Ascending aorta (tissue), 2 donors: ENCODE data around the gene PCBP3. TPM values are rescaled to one million over a fixed set of nuclear protein-coding genes. Genes with fewer than 3 reads are reported as not detected.

ENCODE experiments used
- DNase-seq, 2 donors: peaks; one replicate each; pipeline ENCODE4 v3.0.0-alpha.2; 2019; ENCODE audit warnings: low spot score in 2 of 2
- H3K27ac ChIP-seq, 2 donors: fragments of 200-600 bp; sonication (generic); one replicate each; pipeline ENCODE4 v1.5.1; 2016 to 2017; ENCODE audit warnings: mild to moderate bottlenecking in 1 of 2
- H3K27me3 ChIP-seq: fragments of 200-600 bp; sonication (generic); one replicate; pipeline ENCODE4 v1.5.1; 2017
- H3K36me3 ChIP-seq, 2 donors: fragments of 200-600 bp; sonication (generic); one replicate each; pipeline ENCODE4 v1.5.1; 2016
- H3K4me1 ChIP-seq, 2 donors: fragments of 200-600 bp; sonication (generic); one replicate each; pipeline ENCODE4 v1.5.1; 2016 to 2017; ENCODE audit warnings: mild to moderate bottlenecking in 1 of 2
- H3K4me3 ChIP-seq, 2 donors: fragments of 200-600 bp; sonication (generic); one replicate each; pipeline ENCODE4 v1.5.1; 2016 to 2017; ENCODE audit warnings: mild to moderate bottlenecking in 1 of 2
- H3K9me3 ChIP-seq, 2 donors: fragments of 200-600 bp; sonication (generic); one replicate each; pipeline ENCODE4 v1.5.1; 2016
- intact Hi-C: fragments of 100-400 bp; cut with DNase I; formaldehyde crosslinking; loops from one replicate; pipeline ENCODE4 v1.15.1; 2023
- total RNA-seq: library from RNA; depleted of rRNA; stranded (reverse); fragments of >200 nt; gene quantifications from one replicate; pipeline ENCODE4 v1.1.0, GENCODE V29; 2016
- TF ChIP-seq, protein P1 (sequence below), 3 experiments: fragments of 200-600 bp in 2 of 3; fragments of 450-650 bp in 1 of 3; sonication (generic) in 2 of 3; IDR thresholded peaks; one replicate each; pipeline ENCODE4 v1.5.1; 2016 to 2019; ENCODE audit warnings: antibody characterized with exemption in 3 of 3, mild to moderate bottlenecking in 1 of 3, moderate library complexity in 1 of 3

Gene PCBP3
- total RNA-seq, 1 donor from 2014 or later = not detected

GRCh38 chr21:45918835-45919447 is 275.4 kb downstream of the PCBP3 start:
- H3K36me3 ChIP-seq = no peaks in the 10 kb centered on the region
- peaks cover 0 to 3% of the 10 kb centered on the region in 2 donors for H3K4me1 ChIP-seq
- TF ChIP-seq, protein P1, sequence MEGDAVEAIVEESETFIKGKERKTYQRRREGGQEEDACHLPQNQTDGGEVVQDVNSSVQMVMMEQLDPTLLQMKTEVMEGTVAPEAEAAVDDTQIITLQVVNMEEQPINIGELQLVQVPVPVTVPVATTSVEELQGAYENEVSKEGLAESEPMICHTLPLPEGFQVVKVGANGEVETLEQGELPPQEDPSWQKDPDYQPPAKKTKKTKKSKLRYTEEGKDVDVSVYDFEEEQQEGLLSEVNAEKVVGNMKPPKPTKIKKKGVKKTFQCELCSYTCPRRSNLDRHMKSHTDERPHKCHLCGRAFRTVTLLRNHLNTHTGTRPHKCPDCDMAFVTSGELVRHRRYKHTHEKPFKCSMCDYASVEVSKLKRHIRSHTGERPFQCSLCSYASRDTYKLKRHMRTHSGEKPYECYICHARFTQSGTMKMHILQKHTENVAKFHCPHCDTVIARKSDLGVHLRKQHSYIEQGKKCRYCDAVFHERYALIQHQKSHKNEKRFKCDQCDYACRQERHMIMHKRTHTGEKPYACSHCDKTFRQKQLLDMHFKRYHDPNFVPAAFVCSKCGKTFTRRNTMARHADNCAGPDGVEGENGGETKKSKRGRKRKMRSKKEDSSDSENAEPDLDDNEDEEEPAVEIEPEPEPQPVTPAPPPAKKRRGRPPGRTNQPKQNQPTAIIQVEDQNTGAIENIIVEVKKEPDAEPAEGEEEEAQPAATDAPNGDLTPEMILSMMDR (IDR thresholded peaks at IDR 0.05) = no peak
- intact Hi-C loops = no loop called here
- no peaks in the 10 kb centered on the region for H3K27me3 ChIP-seq
- H3K27ac ChIP-seq = no peak overlapping the region
- DNase-seq = no peak
- no peaks in the 10 kb centered on the region for H3K9me3 ChIP-seq
- no peak overlapping the region for H3K4me3 ChIP-seq

- no peak overlapping the region for H3K27ac ChIP-seq
- DNase-seq = no peak
- intact Hi-C loops = no loop called here
- no peaks in the 10 kb centered on the region for H3K9me3 ChIP-seq
- TF ChIP-seq, protein P1 (IDR thresholded peaks at IDR 0.05) = no peak
- no peak overlapping the region for H3K4me3 ChIP-seq
- no peaks in the 10 kb centered on the region for H3K27me3 ChIP-seq
- H3K4me1 ChIP-seq = peaks cover 0 to 3% of the 10 kb centered on the region in 2 donors
- H3K36me3 ChIP-seq = no peaks in the 10 kb centered on the region
Measured at GRCh38 chr21:45919593-45919992, 276.1 kb downstream of the PCBP3 start.

DNA sequence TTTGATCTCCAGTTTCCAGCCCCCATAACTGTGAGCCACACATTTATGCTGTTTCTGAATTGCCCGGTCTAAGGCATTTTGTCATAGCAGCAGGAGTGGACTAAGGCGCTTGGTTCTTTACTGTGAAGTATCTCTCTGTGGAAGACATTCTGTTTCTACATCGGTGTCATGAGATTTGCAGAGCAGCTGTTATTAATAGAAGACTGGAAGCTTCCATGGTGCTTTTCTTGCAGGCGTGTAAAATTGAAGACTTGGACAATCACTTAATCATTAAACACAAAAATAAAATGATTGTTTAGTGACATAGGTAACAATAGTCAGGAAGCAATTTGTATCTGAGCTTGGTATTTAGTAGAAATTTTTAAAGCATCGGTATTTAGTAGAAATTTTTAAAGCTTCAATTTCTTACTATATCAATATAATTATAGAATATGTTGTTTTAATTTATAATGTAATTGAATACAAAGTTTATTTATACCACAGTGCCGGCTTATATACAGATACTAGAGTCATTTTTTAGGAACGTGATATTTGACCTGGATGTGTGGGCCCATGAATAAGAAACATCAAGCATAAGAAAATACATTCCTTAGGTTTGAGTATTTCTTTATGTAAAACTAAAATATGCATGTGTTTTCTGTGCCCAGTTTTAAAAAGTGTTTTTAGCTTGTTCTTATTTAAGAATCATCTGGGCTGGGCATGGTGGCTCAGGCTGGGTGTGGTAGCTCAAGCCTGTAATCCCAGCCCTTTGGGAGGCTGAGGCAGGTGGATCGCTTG is 277.5 kb downstream of the PCBP3 start:
- Histone ChIP-seq H3K27me3 (no peaks in the 10 kb centered on the region), H3K36me3 (no peaks in the 10 kb centered on the region), H3K27ac (no peak overlapping the region), H3K4me1 (peaks cover 0 to 3% of the 10 kb centered on the region in 2 donors), H3K9me3 (no peaks in the 10 kb centered on the region), H3K4me3 (no peak overlapping the region)
- intact Hi-C loops = loop anchor here (5.0 kb wide), 1 partner anchor 364 kb away; no protein-coding TSS in a partner anchor
- DNase-seq = no peak
- TF ChIP-seq, protein P1 (IDR thresholded peaks at IDR 0.05) = no peak

DNA sequence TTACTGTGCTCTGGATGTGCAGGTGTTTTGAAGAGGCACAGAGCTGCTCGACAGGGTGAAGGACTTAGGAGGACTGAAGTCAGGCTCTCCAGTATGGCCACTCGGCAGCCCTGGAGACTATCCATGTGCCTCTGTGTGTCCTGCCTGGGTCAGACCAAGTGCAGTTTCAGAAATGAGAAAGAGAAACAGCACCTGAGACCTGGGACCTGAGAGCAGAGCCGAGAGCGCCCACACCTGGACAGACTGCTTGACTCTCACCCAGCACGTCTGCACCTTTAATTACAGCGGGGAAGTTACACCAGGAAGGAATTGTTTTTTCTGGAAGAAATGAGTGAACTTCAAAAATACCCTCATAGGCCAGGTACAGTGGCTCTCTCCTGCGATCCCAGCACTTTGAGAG is 278.4 kb downstream of the PCBP3 start:
- Histone ChIP-seq H3K4me3 (no peak overlapping the region), H3K4me1 (peaks cover 0 to 3% of the 10 kb centered on the region in 2 donors), H3K27me3 (no peaks in the 10 kb centered on the region), H3K27ac (no peak overlapping the region), H3K36me3 (no peaks in the 10 kb centered on the region), H3K9me3 (no peaks in the 10 kb centered on the region)
- TF ChIP-seq, protein P1 (IDR thresholded peaks at IDR 0.05) = no peak
- no peak for DNase-seq
- intact Hi-C loops = loop anchor here (2.0 to 5.0 kb wide), 2 partner anchors 41 to 365 kb away; no protein-coding TSS in a partner anchor

DNA sequence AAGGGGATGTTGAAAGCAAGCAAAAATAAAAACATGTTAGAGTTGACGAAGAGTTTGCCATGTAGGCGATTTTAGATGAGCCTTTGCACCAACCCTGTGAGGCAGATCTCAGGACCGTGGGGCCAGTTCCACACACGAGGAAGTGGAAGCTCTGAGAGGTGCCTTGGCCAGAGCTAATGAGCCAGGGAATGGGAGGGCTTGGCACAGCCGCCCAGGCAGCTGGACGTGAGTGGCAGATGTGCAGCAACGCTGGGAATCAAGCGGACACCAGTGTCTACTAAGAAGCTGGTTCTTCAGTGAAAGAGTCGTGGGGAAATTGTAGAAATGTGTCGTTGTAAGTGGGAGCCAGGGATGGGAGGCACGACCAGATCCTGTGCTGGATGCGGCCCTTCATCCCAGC is 279.1 kb downstream of the PCBP3 start:
- TF ChIP-seq, protein P1 (IDR thresholded peaks at IDR 0.05) = no peak
- peaks cover 0 to 3% of the 10 kb centered on the region in 2 donors for H3K4me1 ChIP-seq
- no peaks in the 10 kb centered on the region for H3K9me3 ChIP-seq
- no peaks in the 10 kb centered on the region for H3K36me3 ChIP-seq
- DNase-seq = no peak
- intact Hi-C loops = loop anchor here (2.0 to 5.0 kb wide), 2 partner anchors 42 to 365 kb away; no protein-coding TSS in a partner anchor
- H3K4me3 ChIP-seq = no peak overlapping the region
- H3K27me3 ChIP-seq = no peaks in the 10 kb centered on the region
- no peak overlapping the region for H3K27ac ChIP-seq
